ENCODE data around the gene OR2AG1.

DNA sequence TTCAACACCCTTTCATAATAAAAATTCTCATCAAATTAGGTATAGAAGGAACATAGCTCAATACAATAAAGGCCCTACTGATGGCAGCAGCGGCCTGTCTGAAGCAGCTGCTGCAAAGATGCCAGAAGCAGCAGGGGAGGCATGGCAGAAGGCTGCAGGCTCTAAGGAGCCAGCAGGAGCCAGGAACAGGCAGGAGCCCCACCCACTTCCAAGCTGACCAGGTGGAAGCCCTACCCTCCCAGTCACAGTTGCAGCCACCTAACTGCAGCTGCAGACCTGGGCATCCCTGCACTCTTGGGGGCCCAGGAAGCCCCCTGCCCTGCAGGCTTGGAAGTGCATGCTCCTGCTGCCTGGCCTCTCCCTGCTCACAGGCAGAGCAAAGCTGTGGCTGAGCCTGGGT is 34.9 kb downstream of the OR2AG1 start:
- TF ChIP-seq, protein P1, sequence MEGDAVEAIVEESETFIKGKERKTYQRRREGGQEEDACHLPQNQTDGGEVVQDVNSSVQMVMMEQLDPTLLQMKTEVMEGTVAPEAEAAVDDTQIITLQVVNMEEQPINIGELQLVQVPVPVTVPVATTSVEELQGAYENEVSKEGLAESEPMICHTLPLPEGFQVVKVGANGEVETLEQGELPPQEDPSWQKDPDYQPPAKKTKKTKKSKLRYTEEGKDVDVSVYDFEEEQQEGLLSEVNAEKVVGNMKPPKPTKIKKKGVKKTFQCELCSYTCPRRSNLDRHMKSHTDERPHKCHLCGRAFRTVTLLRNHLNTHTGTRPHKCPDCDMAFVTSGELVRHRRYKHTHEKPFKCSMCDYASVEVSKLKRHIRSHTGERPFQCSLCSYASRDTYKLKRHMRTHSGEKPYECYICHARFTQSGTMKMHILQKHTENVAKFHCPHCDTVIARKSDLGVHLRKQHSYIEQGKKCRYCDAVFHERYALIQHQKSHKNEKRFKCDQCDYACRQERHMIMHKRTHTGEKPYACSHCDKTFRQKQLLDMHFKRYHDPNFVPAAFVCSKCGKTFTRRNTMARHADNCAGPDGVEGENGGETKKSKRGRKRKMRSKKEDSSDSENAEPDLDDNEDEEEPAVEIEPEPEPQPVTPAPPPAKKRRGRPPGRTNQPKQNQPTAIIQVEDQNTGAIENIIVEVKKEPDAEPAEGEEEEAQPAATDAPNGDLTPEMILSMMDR (IDR thresholded peaks at IDR 0.05): no peak
- no peak for TF ChIP-seq POLR2A (IDR thresholded peaks at IDR 0.05)
